OCI-LY7 (cell line): ENCODE measurements around the gene SLC8A1. TPM values are rescaled to one million over a fixed set of nuclear protein-coding genes. Genes with fewer than 3 reads are reported as not detected.

Experiments
- BruUV-seq: library from RNA; stranded (reverse); fragments of 400-500 nt; replicated peaks from 2 replicates; lab custom pipeline; 2021; lab: Mats Ljungman, UMichigan
- CTCF ChIA-PET: fragments of 300-600 bp; sonication (Branson Sonifier 250); formaldehyde crosslinking; loops from one replicate; lab custom pipeline; 2022; ENCODE audit warnings: antibody characterized with exemption; ENCODE audit not compliant: unreplicated experiment; lab: Charles Lee
- POLR2A ChIA-PET: fragments of 300-600 bp; sonication (Branson Sonifier 250); formaldehyde crosslinking; loops from one replicate; lab custom pipeline; 2022; ENCODE audit warnings: antibody characterized with exemption; lab: Charles Lee
- DNase-seq: peaks from one replicate; pipeline ENCODE4 v3.0.0-alpha.2; 2015; ENCODE audit warnings: low spot score
- H2AFZ ChIP-seq: fragments of 200-600 bp; sonication (generic), shearing (Covaris generic); 2 replicates; pipeline ENCODE4 v1.6.1; 2014; ENCODE audit warnings: mild to moderate bottlenecking, antibody characterized with exemption, low read length, moderate library complexity
- H3K27ac ChIP-seq: fragments of 200-600 bp; sonication (generic); 2 replicates; pipeline ENCODE4 v1.5.1; 2014; ENCODE audit warnings: mixed run types, low read depth, mild to moderate bottlenecking, moderate library complexity, low read length, inconsistent platforms; ENCODE audit not compliant: poor library complexity, severe bottlenecking
- H3K36me3 ChIP-seq: fragments of 200-600 bp; sonication (generic); 2 replicates; pipeline ENCODE4 v1.6.1; 2014; ENCODE audit warnings: mild to moderate bottlenecking, antibody characterized with exemption, low read length, moderate library complexity, mixed read lengths; ENCODE audit not compliant: insufficient read depth
- H3K4me1 ChIP-seq: fragments of 200-600 bp; sonication (generic); 2 replicates; pipeline ENCODE4 v1.5.1; 2014; ENCODE audit warnings: mild to moderate bottlenecking, low read length; ENCODE audit not compliant: insufficient read depth, poor library complexity, severe bottlenecking
- H3K4me2 ChIP-seq: fragments of 200-600 bp; sonication (generic); 2 replicates; pipeline ENCODE4 v1.6.1; 2014; ENCODE audit warnings: mild to moderate bottlenecking, low read length
- H3K4me3 ChIP-seq: fragments of 200-600 bp; sonication (generic); 2 replicates; pipeline ENCODE4 v1.5.1; 2014; ENCODE audit warnings: mild to moderate bottlenecking, low read depth, low read length; ENCODE audit not compliant: poor library complexity, severe bottlenecking
- H3K79me2 ChIP-seq: fragments of 200-600 bp; sonication (generic); 2 replicates; pipeline ENCODE4 v1.6.1; 2016; ENCODE audit warnings: low read depth, mild to moderate bottlenecking, low read length, moderate library complexity, mixed read lengths; ENCODE audit not compliant: insufficient read depth
- H3K9me2 ChIP-seq: fragments of 200-600 bp; sonication (generic); 2 replicates; pipeline ENCODE4 v1.6.1; 2016; ENCODE audit warnings: mild to moderate bottlenecking, low read length, mixed read lengths; ENCODE audit not compliant: insufficient read depth
- H3K9me3 ChIP-seq: fragments of 200-600 bp; sonication (generic); 2 replicates; pipeline ENCODE4 v1.6.1; 2014; ENCODE audit warnings: mild to moderate bottlenecking, mixed run types, low read length, mixed read lengths
- H4K20me1 ChIP-seq: fragments of 200-600 bp; sonication (generic); 2 replicates; pipeline ENCODE4 v1.6.1; 2014; ENCODE audit warnings: mild to moderate bottlenecking, antibody characterized with exemption, low read length, moderate library complexity, mixed read lengths; ENCODE audit not compliant: insufficient read depth
- EZH2phosphoT487 ChIP-seq: fragments of 200-600 bp; sonication (generic); IDR thresholded peaks from 2 replicates; pipeline ENCODE4 v1.6.1; 2018; ENCODE audit warnings: low read depth, borderline replicate concordance, mild to moderate bottlenecking, mixed run types, antibody characterized with exemption, low read length, moderate library complexity, mixed read lengths
- intact Hi-C: fragments of 100-400 bp; cut with micrococcal nuclease; formaldehyde crosslinking; loops from one replicate; pipeline ENCODE4 v1.10.0; 2022; ENCODE audit not compliant: unreplicated experiment
- total RNA-seq, 2 experiments: library from RNA; depleted of rRNA in 1 of 2; stranded (reverse); fragments of >200 nt in 1 of 2; shearing (Covaris generic) in 1 of 2; gene quantifications; 2 replicates each; pipeline ENCODE4 v1.2.3, GENCODE V29; 2014 to 2022
- TF ChIP-seq, protein P1 (sequence below): fragments of 200-600 bp; sonication (generic); conservative IDR thresholded peaks from 2 replicates; pipeline ENCODE4 v1.5.1; 2014; ENCODE audit warnings: mild to moderate bottlenecking, antibody characterized with exemption, low read length, moderate library complexity, mixed read lengths

SLC8A1 gene
- total RNA-seq, 2 experiments from 2014 or later, result 3.6 to 7.3 TPM

DNA sequence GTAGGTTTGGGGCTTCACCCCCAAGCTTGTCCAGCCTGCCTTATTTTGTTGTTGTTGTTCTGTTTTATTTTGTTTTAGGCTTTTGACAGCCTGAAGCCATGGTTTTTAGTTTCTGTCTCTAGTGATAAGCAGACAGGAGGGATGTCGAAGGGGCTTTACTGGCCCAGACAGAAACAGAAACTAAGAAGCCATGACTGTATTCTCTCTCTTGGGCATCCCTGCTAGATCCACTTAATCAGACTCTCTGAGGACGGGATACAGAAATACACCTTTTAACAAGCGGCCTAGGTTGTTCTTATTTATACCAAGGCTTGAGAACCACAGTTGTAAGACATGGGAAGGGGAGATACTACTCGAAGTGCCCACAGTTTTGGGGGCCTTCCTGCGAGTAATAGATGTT is 330.9 kb downstream of the SLC8A1 start:
- Histone ChIP-seq H2AFZ (no peak overlapping the region), H4K20me1 (no peaks in the 10 kb centered on the region), H3K9me2 (no peaks in the 10 kb centered on the region), H3K4me3 (no peak overlapping the region), H3K79me2 (no peaks in the 10 kb centered on the region), H3K27ac (no peak overlapping the region), H3K9me3 (no peaks in the 10 kb centered on the region), H3K4me2 (no peak overlapping the region), H3K4me1 (peaks cover 23% of the 10 kb centered on the region), H3K36me3 (no peaks in the 10 kb centered on the region)
- CTCF ChIA-PET, result no interaction called here
- POLR2A ChIA-PET, result interaction anchor here (0.8 to 1.2 kb wide), 2 partner anchors 10 to 12 kb away, joined by 4 read pairs; no protein-coding TSS in a partner anchor
- intact Hi-C loops, result no loop called here
- TF ChIP-seq EZH2phosphoT487, result no peak
- TF ChIP-seq, protein P1, sequence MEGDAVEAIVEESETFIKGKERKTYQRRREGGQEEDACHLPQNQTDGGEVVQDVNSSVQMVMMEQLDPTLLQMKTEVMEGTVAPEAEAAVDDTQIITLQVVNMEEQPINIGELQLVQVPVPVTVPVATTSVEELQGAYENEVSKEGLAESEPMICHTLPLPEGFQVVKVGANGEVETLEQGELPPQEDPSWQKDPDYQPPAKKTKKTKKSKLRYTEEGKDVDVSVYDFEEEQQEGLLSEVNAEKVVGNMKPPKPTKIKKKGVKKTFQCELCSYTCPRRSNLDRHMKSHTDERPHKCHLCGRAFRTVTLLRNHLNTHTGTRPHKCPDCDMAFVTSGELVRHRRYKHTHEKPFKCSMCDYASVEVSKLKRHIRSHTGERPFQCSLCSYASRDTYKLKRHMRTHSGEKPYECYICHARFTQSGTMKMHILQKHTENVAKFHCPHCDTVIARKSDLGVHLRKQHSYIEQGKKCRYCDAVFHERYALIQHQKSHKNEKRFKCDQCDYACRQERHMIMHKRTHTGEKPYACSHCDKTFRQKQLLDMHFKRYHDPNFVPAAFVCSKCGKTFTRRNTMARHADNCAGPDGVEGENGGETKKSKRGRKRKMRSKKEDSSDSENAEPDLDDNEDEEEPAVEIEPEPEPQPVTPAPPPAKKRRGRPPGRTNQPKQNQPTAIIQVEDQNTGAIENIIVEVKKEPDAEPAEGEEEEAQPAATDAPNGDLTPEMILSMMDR, result no peak
- BruUV-seq, result no TSS peak
- DNase-seq, result no peak

DNA sequence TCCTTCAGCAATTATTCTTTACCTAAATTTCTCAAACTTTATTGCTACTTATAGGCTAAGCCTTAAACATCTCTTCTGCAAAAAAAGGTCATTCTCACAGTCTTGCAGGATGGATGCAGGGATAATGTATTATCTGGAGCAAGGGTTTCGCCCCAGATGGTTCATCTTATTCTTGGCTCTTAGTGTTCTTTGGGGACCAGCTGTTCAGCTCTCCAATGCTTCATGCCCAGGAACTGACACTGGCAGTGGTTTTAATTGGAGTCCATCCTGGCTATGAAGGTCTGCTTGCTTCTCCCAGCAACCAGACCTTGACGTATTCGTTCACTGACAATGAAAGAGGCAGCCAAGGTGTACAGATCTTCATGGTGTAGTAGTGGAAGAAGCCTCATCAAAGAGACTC is 331.9 kb downstream of the SLC8A1 start:
- no TSS peak for BruUV-seq
- H3K9me3 ChIP-seq, result no peaks in the 10 kb centered on the region
- no peak for TF ChIP-seq EZH2phosphoT487
- TF ChIP-seq, protein P1, result no peak
- H3K4me3 ChIP-seq, result no peak overlapping the region
- no peak overlapping the region for H3K4me2 ChIP-seq
- POLR2A ChIA-PET, result no interaction called here
- no peaks in the 10 kb centered on the region for H3K79me2 ChIP-seq
- H3K9me2 ChIP-seq, result no peaks in the 10 kb centered on the region
- CTCF ChIA-PET, result no interaction called here
- H3K36me3 ChIP-seq, result no peaks in the 10 kb centered on the region
- no peak overlapping the region for H3K27ac ChIP-seq
- H3K4me1 ChIP-seq, result peaks cover 14% of the 10 kb centered on the region
- no peaks in the 10 kb centered on the region for H4K20me1 ChIP-seq
- DNase-seq, result no peak
- intact Hi-C loops, result no loop called here
- no peak overlapping the region for H2AFZ ChIP-seq

DNA sequence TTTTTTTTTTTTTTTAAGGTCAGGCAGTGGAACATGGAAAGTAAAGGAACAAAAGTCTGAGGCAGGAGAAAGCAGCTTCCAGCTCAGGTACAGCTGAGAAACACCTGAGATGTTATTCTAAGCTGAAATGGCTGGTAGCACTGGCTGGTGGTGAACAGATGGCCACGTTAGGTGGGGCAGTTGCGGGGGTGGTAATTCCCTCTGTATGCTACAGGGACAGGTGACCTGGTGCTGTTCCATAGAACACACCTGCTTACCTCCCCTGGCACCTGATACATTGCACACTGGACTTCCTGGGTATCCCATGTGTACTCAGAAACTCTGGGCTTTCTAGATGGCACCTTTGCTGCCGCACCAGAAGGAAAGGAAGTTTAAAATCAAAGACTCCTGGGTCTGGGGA is 333.3 kb downstream of the SLC8A1 start:
- intact Hi-C loops, result no loop called here
- TF ChIP-seq, protein P1, result no peak
- TF ChIP-seq EZH2phosphoT487, result no peak
- Histone ChIP-seq H3K4me3 (no peak overlapping the region), H3K9me2 (no peaks in the 10 kb centered on the region), H3K9me3 (no peaks in the 10 kb centered on the region), H3K36me3 (no peaks in the 10 kb centered on the region), H3K4me1 (peaks cover 3% of the 10 kb centered on the region), H3K4me2 (no peak overlapping the region), H2AFZ (no peak overlapping the region), H3K27ac (no peak overlapping the region), H3K79me2 (no peaks in the 10 kb centered on the region), H4K20me1 (no peaks in the 10 kb centered on the region)
- ChIA-PET CTCF (no interaction called here), POLR2A (interaction anchor here (0.6 to 1.0 kb wide), 4 partner anchors 13 to 994 kb away, joined by 3 to 4 read pairs (median 3); no protein-coding TSS in a partner anchor)
- no TSS peak for BruUV-seq
- no peak for DNase-seq
